ENCODE data around the gene ATP10A. TPM values are rescaled to one million over a fixed set of nuclear protein-coding genes. Genes with fewer than 3 reads are reported as not detected.

ATP10A gene, protein sequence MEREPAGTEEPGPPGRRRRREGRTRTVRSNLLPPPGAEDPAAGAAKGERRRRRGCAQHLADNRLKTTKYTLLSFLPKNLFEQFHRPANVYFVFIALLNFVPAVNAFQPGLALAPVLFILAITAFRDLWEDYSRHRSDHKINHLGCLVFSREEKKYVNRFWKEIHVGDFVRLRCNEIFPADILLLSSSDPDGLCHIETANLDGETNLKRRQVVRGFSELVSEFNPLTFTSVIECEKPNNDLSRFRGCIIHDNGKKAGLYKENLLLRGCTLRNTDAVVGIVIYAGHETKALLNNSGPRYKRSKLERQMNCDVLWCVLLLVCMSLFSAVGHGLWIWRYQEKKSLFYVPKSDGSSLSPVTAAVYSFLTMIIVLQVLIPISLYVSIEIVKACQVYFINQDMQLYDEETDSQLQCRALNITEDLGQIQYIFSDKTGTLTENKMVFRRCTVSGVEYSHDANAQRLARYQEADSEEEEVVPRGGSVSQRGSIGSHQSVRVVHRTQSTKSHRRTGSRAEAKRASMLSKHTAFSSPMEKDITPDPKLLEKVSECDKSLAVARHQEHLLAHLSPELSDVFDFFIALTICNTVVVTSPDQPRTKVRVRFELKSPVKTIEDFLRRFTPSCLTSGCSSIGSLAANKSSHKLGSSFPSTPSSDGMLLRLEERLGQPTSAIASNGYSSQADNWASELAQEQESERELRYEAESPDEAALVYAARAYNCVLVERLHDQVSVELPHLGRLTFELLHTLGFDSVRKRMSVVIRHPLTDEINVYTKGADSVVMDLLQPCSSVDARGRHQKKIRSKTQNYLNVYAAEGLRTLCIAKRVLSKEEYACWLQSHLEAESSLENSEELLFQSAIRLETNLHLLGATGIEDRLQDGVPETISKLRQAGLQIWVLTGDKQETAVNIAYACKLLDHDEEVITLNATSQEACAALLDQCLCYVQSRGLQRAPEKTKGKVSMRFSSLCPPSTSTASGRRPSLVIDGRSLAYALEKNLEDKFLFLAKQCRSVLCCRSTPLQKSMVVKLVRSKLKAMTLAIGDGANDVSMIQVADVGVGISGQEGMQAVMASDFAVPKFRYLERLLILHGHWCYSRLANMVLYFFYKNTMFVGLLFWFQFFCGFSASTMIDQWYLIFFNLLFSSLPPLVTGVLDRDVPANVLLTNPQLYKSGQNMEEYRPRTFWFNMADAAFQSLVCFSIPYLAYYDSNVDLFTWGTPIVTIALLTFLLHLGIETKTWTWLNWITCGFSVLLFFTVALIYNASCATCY (N-terminal part only)
- 0.68 TPM for polyA plus RNA-seq (2013, experiment 1 of 2)
- polyA plus RNA-seq (2013, experiment 2 of 2), result 0.68 TPM

- peak within 1 kb of the TSS; percentile 64 for H2BK15ac ChIP-seq (ENCODE audit: low read length)
- H4K8ac ChIP-seq (ENCODE audit: low read depth, low read length), result peak within 1 kb of the TSS; percentile 43
- WGBS, 2 donors (ENCODE audit: extremely low coverage in 2 of 2, insufficient read length in 2 of 2, insufficient replicate concordance in 1 of 2), result no CpG with 5 or more reads among the region's 85 CpGs
- no peak within 1 kb of the TSS for H2BK5ac ChIP-seq (ENCODE audit: low read length)
- H3K27ac ChIP-seq (replicated peaks; ENCODE audit: low read length), result no peak within 1 kb of the TSS
- no peak within 1 kb of the TSS for H2BK120ac ChIP-seq (ENCODE audit: low read depth, low read length)
- peaks cover 3 to 55% (median 34%) of the 10 kb centered on the region in 3 experiments for H3K27me3 ChIP-seq (ENCODE audit: control insufficient read depth in 3 of 3, insufficient read depth in 3 of 3, low read depth in 1 of 3, low read length in 3 of 3)
- H3K23ac ChIP-seq (ENCODE audit: low read depth, low read length, poor library complexity), result peak within 1 kb of the TSS; percentile 68
- H3K36me3 ChIP-seq (replicated peaks in 1 of 2; ENCODE audit: control insufficient read depth in 2 of 2, insufficient read depth in 2 of 2, low read length in 2 of 2), result no peaks in the 10 kb centered on the region
- peak within 1 kb of the TSS; percentile 70 for H3K9ac ChIP-seq (ENCODE audit: low read depth, low read length, poor library complexity)
- H3K9me3 ChIP-seq (replicated peaks in 1 of 2; ENCODE audit: control insufficient read depth in 2 of 2, insufficient read depth in 1 of 2, low read depth in 1 of 2, low read length in 2 of 2), result no peaks in the 10 kb centered on the region
- H3K14ac ChIP-seq (ENCODE audit: low read length), result peak within 1 kb of the TSS; percentile 41
- H2BK12ac ChIP-seq (ENCODE audit: low read length), result peak within 1 kb of the TSS; percentile 14
- peak within 1 kb of the TSS; percentile 90 for H3K18ac ChIP-seq (ENCODE audit: low read length)
- peak within 1 kb of the TSS; percentile 93 for H2AFZ ChIP-seq (ENCODE audit: low read length)
- H3K4me3 ChIP-seq (ENCODE audit: low read length in 2 of 2), result peak within 1 kb of the TSS; percentile 52 to 79
- H2AK5ac ChIP-seq (ENCODE audit: low read depth, low read length), result no peak within 1 kb of the TSS
- peak within 1 kb of the TSS; percentile 90 for H3K4me2 ChIP-seq (ENCODE audit: insufficient read depth, low read length, poor library complexity, severe bottlenecking)
- no peak within 1 kb of the TSS for H4K91ac ChIP-seq (ENCODE audit: low read depth, low read length, poor library complexity)
- H3K4ac ChIP-seq (ENCODE audit: low read length), result peak within 1 kb of the TSS; percentile 61
- peak; percentile 24 for DNase-seq (ENCODE audit: low spot score)
- H3K4me1 ChIP-seq (ENCODE audit: control insufficient read depth in 2 of 2, insufficient read depth in 1 of 2, low read depth in 1 of 2, low read length in 2 of 2), result peaks cover 3 to 5% of the 10 kb centered on the region in 2 donors
- no peaks in the 10 kb centered on the region for H3K79me1 ChIP-seq (ENCODE audit: low read depth, low read length)
These were observed at the start of gene ATP10A for GRCh38 chr15:25863111-25863967. Gene ATP10A, minus strand, starts transcription at chr15:25863327. Its CDS starts 231 bp downstream, at chr15:25863096.

DNA sequence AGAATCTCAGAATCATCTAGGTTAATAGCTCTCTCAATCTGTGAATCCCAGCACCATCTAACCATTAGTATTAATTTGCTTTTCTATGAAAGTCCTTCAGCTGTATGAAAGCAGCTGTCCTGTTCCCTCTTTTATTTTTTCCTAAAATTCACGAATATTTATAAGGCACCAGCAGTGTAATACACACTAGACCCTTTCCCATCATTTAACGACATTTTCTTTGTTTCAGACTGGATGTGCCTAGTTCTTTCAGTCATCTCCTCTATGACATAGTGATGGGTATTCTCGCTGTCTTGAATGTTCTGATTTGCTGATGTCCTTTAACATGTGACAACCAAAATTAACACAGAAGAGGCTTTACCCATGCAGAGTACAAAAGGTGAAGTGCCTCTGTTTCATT lies 48.9 kb upstream of the ATP10A start:
- WGBS, 2 donors (ENCODE audit: extremely low coverage in 2 of 2, insufficient read length in 2 of 2, insufficient replicate concordance in 1 of 2), result no CpG with 5 or more reads among the region's 3 CpGs
- Histone ChIP-seq H3K27ac (replicated peaks; ENCODE audit: low read length) (no peak overlapping the region), H3K79me1 (ENCODE audit: low read depth, low read length) (no peaks in the 10 kb centered on the region), H2AK5ac (ENCODE audit: low read depth, low read length) (no peak overlapping the region), H2BK12ac (ENCODE audit: low read length) (no peak overlapping the region), H4K8ac (ENCODE audit: low read depth, low read length) (no peak overlapping the region), H3K18ac (ENCODE audit: low read length) (no peak overlapping the region), H2BK15ac (ENCODE audit: low read length) (no peak overlapping the region), H3K9ac (ENCODE audit: low read depth, low read length, poor library complexity) (no peak overlapping the region), H2BK5ac (ENCODE audit: low read length) (no peak overlapping the region), H3K4ac (ENCODE audit: low read length) (no peak overlapping the region), H3K9me3 (replicated peaks in 1 of 2; ENCODE audit: control insufficient read depth in 2 of 2, insufficient read depth in 1 of 2, low read depth in 1 of 2, low read length in 2 of 2) (no peaks in the 10 kb centered on the region), H3K23ac (ENCODE audit: low read depth, low read length, poor library complexity) (no peak overlapping the region), H2BK120ac (ENCODE audit: low read depth, low read length) (no peak overlapping the region), H3K27me3 (ENCODE audit: control insufficient read depth in 3 of 3, insufficient read depth in 3 of 3, low read depth in 1 of 3, low read length in 3 of 3) (peaks cover 0 to 3% (median 0%) of the 10 kb centered on the region in 3 experiments), H4K91ac (ENCODE audit: low read depth, low read length, poor library complexity) (no peak overlapping the region), H2AFZ (ENCODE audit: low read length) (no peak overlapping the region), H3K14ac (ENCODE audit: low read length) (no peak overlapping the region), H3K4me1 (ENCODE audit: control insufficient read depth in 2 of 2, insufficient read depth in 1 of 2, low read depth in 1 of 2, low read length in 2 of 2) (no peaks in the 10 kb centered on the region), H3K4me3 (ENCODE audit: low read length in 2 of 2) (no peak overlapping the region), H3K4me2 (ENCODE audit: insufficient read depth, low read length, poor library complexity, severe bottlenecking) (no peak overlapping the region), H3K36me3 (replicated peaks in 1 of 2; ENCODE audit: control insufficient read depth in 2 of 2, insufficient read depth in 2 of 2, low read length in 2 of 2) (no peaks in the 10 kb centered on the region)
- DNase-seq (ENCODE audit: low spot score), result no peak

- WGBS, 2 donors (ENCODE audit: extremely low coverage in 2 of 2, insufficient read length in 2 of 2, insufficient replicate concordance in 1 of 2), result no CpG with 5 or more reads among the region's 4 CpGs
- Histone ChIP-seq H3K4me3 (ENCODE audit: low read length in 2 of 2) (no peak overlapping the region), H3K27ac (replicated peaks; ENCODE audit: low read length) (no peak overlapping the region)
These were observed 47.7 kb upstream of the ATP10A start for GRCh38 chr15:25910832-25911231.

More at GRCh38 chr15:25910832-25911231, 47.7 kb upstream of the ATP10A start:
- no peak overlapping the region for H3K18ac ChIP-seq (ENCODE audit: low read length)
- no peak overlapping the region for H3K4me2 ChIP-seq (ENCODE audit: insufficient read depth, low read length, poor library complexity, severe bottlenecking)
- H2AK5ac ChIP-seq (ENCODE audit: low read depth, low read length), result no peak overlapping the region
- H2AFZ ChIP-seq (ENCODE audit: low read length), result no peak overlapping the region
- no peaks in the 10 kb centered on the region for H3K4me1 ChIP-seq (ENCODE audit: control insufficient read depth in 2 of 2, insufficient read depth in 1 of 2, low read depth in 1 of 2, low read length in 2 of 2)
- no peak overlapping the region for H2BK120ac ChIP-seq (ENCODE audit: low read depth, low read length)
- no peaks in the 10 kb centered on the region for H3K36me3 ChIP-seq (replicated peaks in 1 of 2; ENCODE audit: control insufficient read depth in 2 of 2, insufficient read depth in 2 of 2, low read length in 2 of 2)
- no peak overlapping the region for H3K9ac ChIP-seq (ENCODE audit: low read depth, low read length, poor library complexity)
- no peaks in the 10 kb centered on the region for H3K9me3 ChIP-seq (replicated peaks in 1 of 2; ENCODE audit: control insufficient read depth in 2 of 2, insufficient read depth in 1 of 2, low read depth in 1 of 2, low read length in 2 of 2)
- no peak overlapping the region for H3K23ac ChIP-seq (ENCODE audit: low read depth, low read length, poor library complexity)
- no peak overlapping the region for H2BK12ac ChIP-seq (ENCODE audit: low read length)
- H3K14ac ChIP-seq (ENCODE audit: low read length), result no peak overlapping the region
- H2BK15ac ChIP-seq (ENCODE audit: low read length), result no peak overlapping the region
- no peak overlapping the region for H2BK5ac ChIP-seq (ENCODE audit: low read length)
- no peaks in the 10 kb centered on the region for H3K79me1 ChIP-seq (ENCODE audit: low read depth, low read length)
- no peak overlapping the region for H4K8ac ChIP-seq (ENCODE audit: low read depth, low read length)
- peaks cover 0 to 3% (median 0%) of the 10 kb centered on the region in 3 experiments for H3K27me3 ChIP-seq (ENCODE audit: control insufficient read depth in 3 of 3, insufficient read depth in 3 of 3, low read depth in 1 of 3, low read length in 3 of 3)
- H4K91ac ChIP-seq (ENCODE audit: low read depth, low read length, poor library complexity), result no peak overlapping the region
- H3K4ac ChIP-seq (ENCODE audit: low read length), result no peak overlapping the region
- DNase-seq (ENCODE audit: low spot score), result no peak
